HepG2 (cell line): Measurements from ENCODE around the gene ATAD1.

Experiments used
- GLI4 ChIP-seq: sonication (generic); formaldehyde crosslinking; IDR thresholded peaks from 2 replicates; pipeline ENCODE4 v1.5.1; 2020; ENCODE audit warnings: missing genetic modification reagents, mild to moderate bottlenecking, moderate library complexity, borderline replicate concordance
- GTF3A ChIP-seq: sonication (generic); formaldehyde crosslinking; conservative IDR thresholded peaks from 2 replicates; pipeline ENCODE4 v1.4.0; 2020; ENCODE audit warnings: mild to moderate bottlenecking, missing genetic modification reagents
- SOX13 ChIP-seq, 3 experiments: fragments of 450-650 bp in 1 of 3; sonication (generic) in 1 of 3; formaldehyde crosslinking in 1 of 3; IDR thresholded peaks in 2 of 3; conservative IDR thresholded peaks in 1 of 3; 2 replicates each; pipeline versions ENCODE4 v1.5.0 to v1.6.1; 2016 to 2020; ENCODE audit warnings: antibody characterized with exemption in 1 of 3, mild to moderate bottlenecking in 1 of 3, missing compliant biosample characterization in 1 of 3, missing genetic modification reagents in 1 of 3, moderate library complexity in 1 of 3
- STAT5B ChIP-seq: sonication (generic); formaldehyde crosslinking; IDR thresholded peaks from 2 replicates; pipeline ENCODE4 v1.4.0; 2020; ENCODE audit warnings: missing genetic modification reagents
- TCF12 ChIP-seq, 2 experiments: fragments of 450-650 bp in 1 of 2; sonication (generic) in 1 of 2; formaldehyde crosslinking in 1 of 2; IDR thresholded peaks; 2 replicates each; pipeline versions ENCODE4 v1.6.1 to v1.8.0; 2017 to 2022; ENCODE audit warnings: antibody characterized with exemption in 1 of 2, mild to moderate bottlenecking in 1 of 2, missing genetic modification reagents in 1 of 2, moderate library complexity in 1 of 2
- ZNF768 ChIP-seq: sonication (generic); formaldehyde crosslinking; IDR thresholded peaks from 2 replicates; pipeline ENCODE4 v1.4.0; 2020; ENCODE audit warnings: missing genetic modification reagents
- TF ChIP-seq, protein P1 (sequence below): IDR thresholded peaks from 2 replicates; pipeline ENCODE4 v1.6.1; 2012; ENCODE audit warnings: low read depth, low read length, improper control_type of control experiment
- TF ChIP-seq, protein P2 (sequence below): sonication (generic); formaldehyde crosslinking; IDR thresholded peaks from 2 replicates; pipeline ENCODE4 v1.5.0; 2020; ENCODE audit warnings: mild to moderate bottlenecking, missing genetic modification reagents, moderate library complexity

DNA sequence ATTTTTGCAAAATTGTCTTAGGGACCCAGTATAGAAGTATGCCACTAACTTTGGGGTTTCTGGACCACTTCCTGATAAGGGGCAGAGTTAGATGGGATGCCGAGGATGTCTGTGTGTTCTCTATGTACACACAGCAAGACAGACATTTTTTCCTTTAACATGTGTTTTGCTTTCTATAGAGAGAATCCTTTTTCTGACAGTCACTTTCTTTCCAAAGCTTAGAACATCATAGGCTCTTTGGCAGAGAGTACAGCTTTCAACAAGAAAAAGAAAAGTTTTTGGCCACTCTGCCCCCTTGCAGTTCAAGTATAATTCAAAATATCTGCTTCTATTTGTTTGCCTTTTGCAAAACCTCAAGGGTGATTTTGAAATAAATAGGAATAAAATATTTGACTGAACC lies 114.3 kb downstream of the ATAD1 start:
- TF ChIP-seq ZNF768 (CRISPR knock-in tag): no peak
- TF ChIP-seq STAT5B (CRISPR knock-in tag): no peak
- TF ChIP-seq GLI4 (CRISPR knock-in tag): no peak
- no peak for TF ChIP-seq SOX13 (IDR thresholded peaks at IDR 0.05)
- no peak for TF ChIP-seq SOX13 (CRISPR knock-in tag; conservative IDR thresholded peaks at IDR 0.05 in 1 of 2, IDR thresholded peaks at IDR 0.05 in 1 of 2)
- TF ChIP-seq TCF12 (IDR thresholded peaks at IDR 0.05): no peak
- TF ChIP-seq TCF12 (CRISPR knock-in tag; IDR thresholded peaks at IDR 0.05): no peak
- TF ChIP-seq, protein P1, sequence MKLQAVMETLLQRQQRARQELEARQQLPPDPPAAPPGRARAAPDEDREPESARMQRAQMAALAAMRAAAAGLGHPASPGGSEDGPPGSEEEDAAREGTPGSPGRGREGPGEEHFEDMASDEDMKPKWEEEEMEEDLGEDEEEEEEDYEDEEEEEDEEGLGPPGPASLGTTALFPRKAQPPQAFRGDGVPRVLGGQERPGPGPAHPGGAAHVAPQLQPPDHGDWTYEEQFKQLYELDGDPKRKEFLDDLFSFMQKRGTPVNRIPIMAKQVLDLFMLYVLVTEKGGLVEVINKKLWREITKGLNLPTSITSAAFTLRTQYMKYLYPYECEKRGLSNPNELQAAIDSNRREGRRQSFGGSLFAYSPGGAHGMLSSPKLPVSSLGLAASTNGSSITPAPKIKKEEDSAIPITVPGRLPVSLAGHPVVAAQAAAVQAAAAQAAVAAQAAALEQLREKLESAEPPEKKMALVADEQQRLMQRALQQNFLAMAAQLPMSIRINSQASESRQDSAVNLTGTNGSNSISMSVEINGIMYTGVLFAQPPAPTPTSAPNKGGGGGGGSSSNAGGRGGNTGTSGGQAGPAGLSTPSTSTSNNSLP: no peak
- TF ChIP-seq, protein P2, sequence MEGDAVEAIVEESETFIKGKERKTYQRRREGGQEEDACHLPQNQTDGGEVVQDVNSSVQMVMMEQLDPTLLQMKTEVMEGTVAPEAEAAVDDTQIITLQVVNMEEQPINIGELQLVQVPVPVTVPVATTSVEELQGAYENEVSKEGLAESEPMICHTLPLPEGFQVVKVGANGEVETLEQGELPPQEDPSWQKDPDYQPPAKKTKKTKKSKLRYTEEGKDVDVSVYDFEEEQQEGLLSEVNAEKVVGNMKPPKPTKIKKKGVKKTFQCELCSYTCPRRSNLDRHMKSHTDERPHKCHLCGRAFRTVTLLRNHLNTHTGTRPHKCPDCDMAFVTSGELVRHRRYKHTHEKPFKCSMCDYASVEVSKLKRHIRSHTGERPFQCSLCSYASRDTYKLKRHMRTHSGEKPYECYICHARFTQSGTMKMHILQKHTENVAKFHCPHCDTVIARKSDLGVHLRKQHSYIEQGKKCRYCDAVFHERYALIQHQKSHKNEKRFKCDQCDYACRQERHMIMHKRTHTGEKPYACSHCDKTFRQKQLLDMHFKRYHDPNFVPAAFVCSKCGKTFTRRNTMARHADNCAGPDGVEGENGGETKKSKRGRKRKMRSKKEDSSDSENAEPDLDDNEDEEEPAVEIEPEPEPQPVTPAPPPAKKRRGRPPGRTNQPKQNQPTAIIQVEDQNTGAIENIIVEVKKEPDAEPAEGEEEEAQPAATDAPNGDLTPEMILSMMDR (CRISPR knock-in tag): no peak
- TF ChIP-seq GTF3A: no peak
